Inflammatory macrophage treated with lipopolysaccharide for 1 hour (primary cell): Measurements from ENCODE around the gene TMBIM1.
A peak's percentile ranks its signal among the peaks of the same experiment; 100 is the strongest.

Experiments
- DNase-seq, 2 donors: peaks; one replicate each; pipeline ENCODE4 v3.0.0-alpha.2; 2020 to 2022

TMBIM1 gene, protein sequence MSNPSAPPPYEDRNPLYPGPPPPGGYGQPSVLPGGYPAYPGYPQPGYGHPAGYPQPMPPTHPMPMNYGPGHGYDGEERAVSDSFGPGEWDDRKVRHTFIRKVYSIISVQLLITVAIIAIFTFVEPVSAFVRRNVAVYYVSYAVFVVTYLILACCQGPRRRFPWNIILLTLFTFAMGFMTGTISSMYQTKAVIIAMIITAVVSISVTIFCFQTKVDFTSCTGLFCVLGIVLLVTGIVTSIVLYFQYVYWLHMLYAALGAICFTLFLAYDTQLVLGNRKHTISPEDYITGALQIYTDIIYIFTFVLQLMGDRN

GRCh38 chr2:218292048-218293014 is at the start of gene TMBIM1:
TMBIM1 (minus strand) TSS chr2:218292503; CDS start chr2:218282141, 10,362 bp downstream.
- peak; percentile 76 to 86 for DNase-seq

GRCh38 chr2:218341381-218341780 is 49.1 kb upstream of the TMBIM1 start:
- DNase-seq = no peak

DNA sequence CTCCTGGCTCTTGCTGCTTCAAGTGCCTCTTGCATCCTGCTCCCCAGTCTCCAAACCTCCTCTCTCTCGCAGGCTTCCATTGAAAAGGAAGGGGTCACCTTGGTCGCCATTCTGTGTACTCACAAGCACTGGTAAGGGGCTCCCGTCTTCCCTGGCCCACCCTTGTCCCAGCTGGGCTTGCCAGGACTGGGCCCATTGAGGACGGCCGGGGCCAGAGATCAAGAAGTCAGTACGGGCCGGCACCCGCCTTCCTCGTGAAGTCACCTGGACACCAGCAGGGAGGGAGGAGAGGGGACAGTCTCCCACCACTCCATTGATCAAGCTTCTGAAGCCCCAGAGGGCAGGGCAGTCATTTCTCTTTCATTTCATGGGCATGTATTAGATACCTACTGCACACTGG is 48.4 kb upstream of the TMBIM1 start:
- DNase-seq = no peak

- DNase-seq = no peak
These were observed 42.2 kb upstream of the TMBIM1 start for GRCh38 chr2:218334531-218334930.

- peak; percentile 61 to 81 for DNase-seq
These were observed 40.8 kb upstream of the TMBIM1 start for GRCh38 chr2:218332920-218333645.

GRCh38 chr2:218332288-218332687 is 40.0 kb upstream of the TMBIM1 start:
- no peak for DNase-seq

DNA sequence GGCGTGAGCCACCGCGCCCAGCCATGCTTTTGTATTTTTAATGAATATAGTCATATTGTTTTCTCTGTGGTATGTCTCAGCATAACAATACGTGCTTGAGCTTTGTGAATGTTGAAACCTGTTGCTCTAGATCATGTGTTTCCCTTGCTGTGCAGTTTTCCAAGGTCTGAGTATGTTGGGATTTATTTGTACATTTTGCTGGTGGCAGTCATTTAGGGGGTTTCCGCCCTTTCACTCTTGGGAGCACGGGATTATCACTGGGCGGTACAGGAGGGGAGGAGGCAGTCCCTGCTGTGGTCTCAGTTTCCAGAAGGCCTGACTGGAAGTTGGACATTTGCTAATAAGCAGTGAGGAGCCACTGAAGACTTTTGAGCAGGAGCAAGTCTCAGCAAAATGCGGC is 39.4 kb upstream of the TMBIM1 start:
- DNase-seq = peak; percentile 62 to 93

- peak; percentile 80 to 95 for DNase-seq
These were observed 37.7 kb upstream of the TMBIM1 start for GRCh38 chr2:218329826-218330593.

- DNase-seq = peak; percentile 68 to 91
These were observed 36.9 kb upstream of the TMBIM1 start for GRCh38 chr2:218329027-218329825.

GRCh38 chr2:218328294-218328693 is 36.0 kb upstream of the TMBIM1 start:
- DNase-seq = no peak

GRCh38 chr2:218327451-218328210 is 35.3 kb upstream of the TMBIM1 start:
- peak; percentile 18 to 52 for DNase-seq

GRCh38 chr2:218326315-218326714 is 34.0 kb upstream of the TMBIM1 start:
- no peak for DNase-seq

DNA sequence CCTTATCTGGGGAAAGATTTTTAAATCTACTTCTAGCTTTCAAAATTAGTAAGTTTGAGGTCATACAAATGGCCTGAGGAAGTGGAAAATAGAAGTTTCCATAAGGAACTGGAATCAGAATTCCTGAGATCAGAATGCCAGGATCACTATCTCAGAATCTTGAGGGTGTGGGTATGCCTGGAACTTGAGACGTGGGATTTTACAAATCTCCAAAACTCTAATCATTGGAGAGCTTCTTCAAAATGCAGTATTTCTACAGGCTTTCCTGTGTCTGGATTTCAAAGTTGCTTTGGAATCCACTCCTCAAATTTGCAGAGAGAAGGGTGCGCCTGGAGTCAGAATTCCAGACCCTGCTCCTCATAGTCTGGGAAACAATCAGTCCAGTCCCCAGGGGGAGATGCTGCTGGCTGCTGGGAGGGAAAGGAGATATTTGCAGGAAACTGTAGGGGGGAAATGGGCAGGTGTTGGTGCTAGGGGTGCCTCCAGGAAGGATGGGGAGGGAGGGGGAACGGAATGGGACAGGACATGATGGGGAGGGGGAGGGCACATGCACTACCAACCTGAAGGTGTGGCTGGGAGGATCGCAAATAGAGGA is 33.4 kb upstream of the TMBIM1 start:
- no peak for DNase-seq

GRCh38 chr2:218323526-218324472 is 31.5 kb upstream of the TMBIM1 start:
- DNase-seq = peak; percentile 64 to 88

- peak; percentile 66 to 83 for DNase-seq
These were observed 30.6 kb upstream of the TMBIM1 start for GRCh38 chr2:218322768-218323525.

GRCh38 chr2:218320704-218321336 is 28.5 kb upstream of the TMBIM1 start:
- peak in 1 of 2 donors; percentile 14 for DNase-seq

DNA sequence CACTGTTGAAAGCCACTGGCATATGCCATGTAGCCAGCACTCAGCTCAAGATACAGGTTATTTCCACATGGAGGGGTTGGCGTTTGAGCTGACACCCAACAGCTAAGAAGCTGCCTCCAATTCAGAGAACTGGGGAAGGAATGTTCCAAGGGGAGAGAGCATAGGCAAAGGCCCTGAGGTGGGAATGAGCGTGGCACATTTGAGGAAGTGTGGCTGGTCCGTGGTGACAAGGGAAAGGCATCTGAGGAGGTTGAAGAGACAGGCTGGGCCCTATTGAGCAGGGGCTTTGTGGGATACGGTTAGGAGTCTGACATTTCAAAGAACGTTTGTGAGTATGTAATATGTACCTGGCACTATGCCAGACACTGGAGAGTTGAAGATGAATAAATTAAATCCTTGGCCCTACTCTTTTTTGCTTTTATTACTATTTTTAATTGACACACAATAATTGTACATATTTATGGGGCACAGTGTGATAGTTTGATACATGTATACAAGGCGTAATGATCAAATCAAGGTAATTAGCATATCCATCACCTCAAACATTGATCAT is 27.6 kb upstream of the TMBIM1 start:
- no peak for DNase-seq
